ENCODE data around the gene CXCR2. TPM values are rescaled to one million over a fixed set of nuclear protein-coding genes. Genes with fewer than 3 reads are reported as not detected.

Gene CXCR2
- total and polyA plus RNA-seq, 2 experiments from 2014 or later = 0.52 to 1.6 TPM

GRCh38 chr2:218149098-218149497 is 23.3 kb downstream of the CXCR2 start (continued):
- TF ChIP-seq EZH2 (IDR thresholded peaks at IDR 0.05; ENCODE audit: low read depth, unreplicated experiment) = no peak
- no peak for TF ChIP-seq NANOG (IDR thresholded peaks at IDR 0.05; ENCODE audit: borderline replicate concordance)
- no peak for TF ChIP-seq ZNF114 (CRISPR knock-in tag; IDR thresholded peaks at IDR 0.05)
- no peak for TF ChIP-seq ETS1 (IDR thresholded peaks at IDR 0.05)
- TF ChIP-seq REST (IDR thresholded peaks at IDR 0.05; ENCODE audit: unreplicated experiment) = no peak

GRCh38 chr2:218149848-218150440 is 24.1 kb downstream of the CXCR2 start:
- ATAC-seq (no peak), DNase-seq (ENCODE audit: low spot score) (no peak)
- Histone ChIP-seq H3K27ac (ENCODE audit: low read depth) (no peak overlapping the region), H3K9me2 (ENCODE audit: insufficient read depth) (no peaks in the 10 kb centered on the region; the same call in 1 of the 2 replicates), H3K36me3 (ENCODE audit: insufficient read depth) (no peaks in the 10 kb centered on the region), H2AFZ (no peak overlapping the region), H3K27me3 (ENCODE audit: insufficient read depth) (no peaks in the 10 kb centered on the region), H3K4me3 (no peak overlapping the region), H3F3A (replicated peaks; ENCODE audit: low read depth) (no peaks in the 10 kb centered on the region), H3K79me2 (replicated peaks; ENCODE audit: insufficient read depth) (no peaks in the 10 kb centered on the region), H3K4me2 (no peak overlapping the region), H4K20me1 (replicated peaks; ENCODE audit: insufficient read depth) (no peaks in the 10 kb centered on the region), H3K4me1 (ENCODE audit: insufficient read depth) (no peaks in the 10 kb centered on the region)
- H3K4me1 Mint-ChIP-seq = peaks cover 3% of the 10 kb centered on the region; the same call in 1 of the 3 replicates
- H3K9me3 Mint-ChIP-seq = peaks cover 6% of the 10 kb centered on the region; the same call in 2 of the 3 replicates
- H3K36me3 Mint-ChIP-seq (ENCODE audit: low read depth) = no peaks in the 10 kb centered on the region
- H3K27me3 Mint-ChIP-seq (ENCODE audit: insufficient read depth, low read depth, poor library complexity) = no peaks in the 10 kb centered on the region
- no peak overlapping the region for H3K4me3 Mint-ChIP-seq
- no peak overlapping the region for H3K27ac Mint-ChIP-seq
- no peak for TF ChIP-seq ZNF462 (CRISPR knock-in tag; IDR thresholded peaks at IDR 0.05)
- no peak for TF ChIP-seq EZH2phosphoT487 (IDR thresholded peaks at IDR 0.05; ENCODE audit: unreplicated experiment)
- no peak for TF ChIP-seq REST (IDR thresholded peaks at IDR 0.05; ENCODE audit: unreplicated experiment)
- TF ChIP-seq NANOG (IDR thresholded peaks at IDR 0.05; ENCODE audit: borderline replicate concordance) = no peak
- no peak for TF ChIP-seq POLR2AphosphoS5 (IDR thresholded peaks at IDR 0.05; ENCODE audit: low read depth)
- TF ChIP-seq ZNF331 (CRISPR knock-in tag; IDR thresholded peaks at IDR 0.05; ENCODE audit: low read depth) = no peak
- no peak for TF ChIP-seq ZNF114 (CRISPR knock-in tag; IDR thresholded peaks at IDR 0.05)
- TF ChIP-seq STAT1 (IDR thresholded peaks at IDR 0.05; ENCODE audit: unreplicated experiment) = no peak

All from GM23338 (cell line).